Fibroblast of skin of right quadriceps (primary cell): ENCODE measurements around the gene SLC6A9.

ENCODE experiments used
- DNase-seq: peaks from one replicate; pipeline ENCODE4 v3.0.0-alpha.2; 2013

SLC6A9 gene

DNA sequence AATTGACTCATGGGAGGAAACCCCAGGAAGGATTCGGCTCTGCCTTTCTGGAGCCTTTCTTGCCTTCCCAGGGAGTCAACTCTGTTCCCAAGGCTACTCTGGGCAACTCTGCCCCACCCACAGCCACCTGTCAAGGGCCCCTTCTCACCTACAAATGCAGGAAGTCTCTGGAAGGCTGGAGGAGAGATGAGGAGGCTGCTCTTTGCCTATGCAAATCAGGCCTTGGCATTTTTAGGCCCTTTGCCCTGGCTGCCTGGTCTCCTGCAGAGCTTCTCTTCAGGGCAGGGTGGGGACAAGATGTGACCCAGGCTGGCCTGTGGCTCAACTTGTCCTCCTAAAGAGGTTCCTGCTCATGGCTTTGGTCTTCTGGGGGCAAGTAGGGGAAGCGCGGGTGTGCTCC, 5.4 kb downstream of the SLC6A9 start:
- DNase-seq = no peak

DNA sequence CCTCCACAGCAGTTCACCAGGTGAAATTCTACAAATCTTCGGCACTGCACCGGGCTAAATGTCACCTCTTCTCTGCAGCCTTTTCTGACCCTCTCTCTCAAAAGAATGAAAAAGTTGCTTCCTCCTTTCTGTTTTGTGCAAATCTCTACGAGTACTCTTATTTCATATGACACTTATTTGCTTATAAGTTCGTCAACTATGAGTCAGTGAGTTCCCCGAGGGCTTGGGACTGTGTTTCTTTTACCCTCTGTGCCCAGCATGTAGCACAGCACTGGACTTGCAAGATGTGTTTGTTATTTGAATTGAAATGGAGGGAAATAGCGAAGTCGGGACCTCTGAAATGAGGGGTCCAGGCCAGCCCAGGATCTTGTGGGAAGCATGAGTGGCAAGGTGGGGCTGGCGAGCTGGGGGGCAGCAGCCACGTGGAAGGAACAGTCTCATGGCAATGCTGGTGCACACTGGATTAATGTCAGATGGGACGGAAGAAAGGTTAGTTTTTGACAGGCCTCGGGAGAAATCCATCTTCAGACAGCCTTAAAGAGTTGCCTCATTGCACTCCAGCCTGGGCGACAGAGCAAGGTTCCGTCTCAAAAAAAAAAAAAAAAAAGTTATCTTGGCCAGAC, 6.2 kb downstream of the SLC6A9 start:
- no peak for DNase-seq

DNA sequence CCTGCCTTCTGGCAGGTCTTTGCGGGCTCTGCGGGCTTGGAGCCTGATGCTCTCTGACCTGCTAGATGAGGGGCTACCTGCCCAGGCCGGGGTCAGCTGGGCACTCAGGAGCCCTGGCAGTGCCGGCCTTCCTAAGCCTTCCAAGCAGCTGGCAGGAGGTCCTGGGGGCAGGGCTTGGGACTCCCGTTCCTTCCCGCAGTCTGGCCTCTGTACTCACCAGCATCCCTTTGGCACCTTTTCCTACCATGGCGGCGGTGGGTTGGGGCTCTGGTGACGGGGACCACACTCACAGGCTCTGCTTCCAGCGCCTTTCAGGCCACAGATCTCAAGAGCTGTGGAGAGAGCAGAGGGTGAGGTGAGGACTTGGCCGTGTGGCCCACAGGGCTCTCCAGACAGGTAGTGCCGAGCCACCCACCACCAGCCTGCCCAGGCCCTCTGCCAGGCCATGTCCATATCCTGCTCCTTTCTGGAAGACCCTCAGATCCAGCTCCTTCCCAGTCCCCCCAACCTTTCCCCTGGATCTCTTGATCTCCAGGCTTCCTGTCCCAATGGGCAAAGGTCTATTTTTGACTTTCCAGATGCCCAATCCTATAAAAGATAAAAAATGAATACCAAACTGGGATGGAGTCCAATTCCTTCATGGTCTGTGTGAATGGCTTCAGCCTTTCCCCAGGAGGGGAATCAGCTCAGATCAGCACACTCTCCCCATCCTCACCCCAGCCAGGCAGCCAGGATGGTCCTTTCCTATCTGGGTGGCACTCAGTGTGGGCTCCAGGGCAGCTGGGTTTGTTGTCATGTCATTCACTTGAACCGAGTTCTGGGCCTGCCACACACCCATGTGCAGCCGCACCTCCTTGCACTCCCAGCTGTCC, 7.0 kb downstream of the SLC6A9 start:
- DNase-seq = no peak

DNA sequence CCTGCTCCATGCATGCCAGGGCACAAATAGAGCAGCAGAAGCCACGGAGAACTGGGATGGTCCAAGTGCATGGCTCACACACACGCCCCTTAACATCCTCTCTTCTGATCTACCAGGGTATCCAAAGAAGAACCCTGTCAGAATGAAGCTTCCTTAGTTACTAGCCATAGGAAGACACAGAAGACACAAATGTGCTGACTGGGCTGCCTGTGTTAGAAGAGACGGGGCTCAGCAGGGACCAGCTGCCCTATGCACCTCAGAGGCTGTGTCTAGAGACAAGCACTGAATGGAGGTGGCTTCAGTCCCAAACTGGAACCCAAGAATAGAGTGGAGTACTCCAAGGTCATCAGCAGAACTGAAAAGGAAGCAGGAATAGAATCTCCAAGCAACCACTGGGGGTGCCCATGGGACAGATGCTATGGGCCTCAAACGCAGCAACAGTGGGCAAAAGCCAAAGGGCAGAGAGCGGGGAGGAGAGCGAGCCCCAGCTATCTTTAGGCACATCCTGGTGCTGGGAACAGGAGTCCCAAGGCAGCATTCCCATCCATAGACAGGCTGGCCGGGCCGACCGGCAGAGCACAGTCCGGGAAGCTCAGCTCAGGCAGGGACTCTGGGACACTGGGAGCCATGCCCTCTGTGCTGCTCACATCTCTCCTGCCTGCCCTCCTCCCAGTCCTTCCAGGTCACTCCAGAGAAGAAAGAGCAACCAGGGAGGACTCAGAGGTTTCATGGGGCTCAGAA, 9.5 kb downstream of the SLC6A9 start:
- no peak for DNase-seq

DNA sequence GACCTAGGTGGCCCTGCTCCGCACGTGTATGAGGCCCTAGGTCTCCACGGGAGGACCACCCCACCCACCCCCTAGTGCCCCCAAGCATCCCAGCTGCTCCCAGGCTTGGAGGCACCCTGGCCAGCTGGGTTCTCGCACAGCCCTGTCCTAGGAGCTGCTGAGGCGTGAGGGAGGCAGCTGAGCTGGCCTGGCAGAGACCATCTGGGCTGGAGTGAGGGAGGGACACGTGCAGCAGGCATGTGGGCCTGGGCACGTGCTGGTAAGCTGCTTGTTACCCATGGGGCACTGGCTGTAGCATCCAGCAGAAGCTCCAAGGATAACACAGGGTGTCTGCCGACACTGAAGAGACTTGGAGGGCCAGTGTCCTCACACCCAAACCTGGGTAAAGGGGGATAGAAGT, 10.1 kb downstream of the SLC6A9 start:
- no peak for DNase-seq

DNA sequence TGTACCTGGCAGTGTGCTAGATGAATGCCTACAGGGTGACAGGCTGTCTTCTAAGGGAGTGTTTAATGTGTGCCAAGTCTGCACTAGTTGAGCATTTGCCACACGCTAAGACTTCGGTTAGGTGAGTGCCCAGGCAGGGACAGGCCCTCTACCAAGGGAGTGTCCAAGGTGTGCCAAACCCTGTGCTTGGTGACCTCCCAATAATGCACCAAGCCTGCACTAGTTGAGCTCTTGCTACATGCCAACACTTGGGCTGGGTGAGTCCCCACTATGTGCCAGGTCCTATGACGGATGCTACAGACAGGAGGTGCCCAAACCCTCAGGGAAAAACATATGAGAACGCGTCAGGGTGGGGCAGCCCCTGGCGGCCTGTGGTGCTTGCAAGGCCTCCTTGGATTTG, 10.8 kb downstream of the SLC6A9 start:
- no peak for DNase-seq

DNA sequence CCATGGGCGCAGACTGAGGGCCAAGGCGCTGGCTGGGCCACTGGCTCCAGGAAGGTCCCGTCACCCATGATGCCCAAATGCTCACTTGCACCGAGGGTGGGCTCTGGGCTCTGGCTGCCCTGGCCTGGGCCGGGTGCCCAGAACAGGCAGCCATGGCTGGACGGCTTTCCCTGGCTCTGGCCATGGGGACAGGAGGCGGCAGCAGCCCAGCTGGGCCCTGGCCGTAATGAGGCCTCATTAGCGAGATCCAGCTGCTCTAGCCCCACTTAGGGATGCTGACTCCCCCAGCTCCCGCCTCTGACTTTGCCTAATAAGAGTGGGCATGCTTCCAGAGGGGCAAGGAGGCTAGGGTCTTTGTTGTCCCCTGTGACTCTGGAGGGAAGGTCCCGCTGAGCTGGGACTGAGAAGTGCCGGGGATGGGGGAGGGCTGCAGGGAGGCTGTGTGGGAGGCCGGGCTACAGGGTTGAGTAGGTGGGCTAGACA, 11.8 kb downstream of the SLC6A9 start:
- DNase-seq = no peak

DNA sequence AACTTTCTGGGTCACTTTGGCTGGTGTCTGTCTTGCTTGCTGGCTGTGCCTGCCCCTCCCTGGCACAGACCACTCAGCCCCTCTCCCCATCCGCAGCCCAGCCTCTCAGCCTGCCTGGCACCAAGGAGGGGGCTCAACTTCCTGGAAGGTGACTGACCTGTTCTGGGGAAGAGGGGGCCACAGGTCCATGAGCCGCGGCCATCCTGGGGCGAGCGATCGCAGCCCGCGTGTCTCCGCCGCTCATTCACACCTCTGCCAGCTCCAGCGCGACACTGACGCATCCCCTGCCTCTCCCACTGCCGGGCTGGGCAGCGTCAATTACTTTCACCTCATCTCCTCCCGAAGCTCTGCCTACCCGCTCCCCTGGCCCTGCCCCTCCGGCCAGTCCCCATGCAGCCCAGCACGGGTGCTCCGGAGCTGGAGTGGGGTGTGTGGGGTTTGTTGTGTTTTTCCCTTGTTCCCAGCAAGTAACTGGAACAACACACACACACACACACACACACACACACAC, 14.3 kb downstream of the SLC6A9 start:
- no peak for DNase-seq

DNA sequence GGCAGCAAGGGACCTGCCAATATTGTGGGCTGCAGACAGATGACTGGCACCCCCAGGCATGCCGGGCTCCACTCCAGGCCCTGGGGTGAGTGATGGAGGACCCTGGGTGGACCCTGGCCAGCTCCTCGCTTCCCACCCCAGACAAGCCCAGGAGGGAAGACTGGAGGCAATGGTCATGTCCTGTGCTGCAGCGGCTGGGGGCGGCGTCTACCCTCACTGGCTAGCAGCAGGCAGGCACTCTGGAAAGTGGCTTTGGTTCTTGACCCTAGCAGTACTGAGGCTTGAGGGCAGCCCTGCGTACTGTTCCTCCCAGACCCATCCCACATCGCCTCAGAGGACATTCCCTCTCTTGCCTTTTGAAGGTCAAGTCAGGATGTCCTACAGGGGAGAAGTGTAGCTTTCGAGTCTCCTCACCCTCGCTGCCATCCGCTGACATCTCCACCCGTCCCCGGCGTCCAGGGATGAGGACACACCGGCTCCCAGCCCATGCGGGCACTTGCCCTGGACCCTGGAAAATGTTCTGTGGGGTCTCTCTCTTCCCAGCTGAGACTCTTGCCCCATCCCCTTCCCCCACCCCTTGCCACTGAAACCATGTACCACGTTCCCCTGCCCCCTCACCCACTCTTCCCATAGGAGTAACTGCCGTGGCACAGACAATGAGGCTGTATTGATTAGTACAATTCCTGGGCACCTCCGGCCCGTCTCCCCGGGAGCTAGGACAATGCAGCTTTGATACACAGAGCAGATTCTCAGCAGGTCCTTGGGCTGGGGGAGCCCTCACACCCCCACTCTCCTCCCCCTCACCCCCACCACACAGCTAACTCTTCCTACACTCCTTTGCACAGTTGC, 15.0 kb downstream of the SLC6A9 start:
- DNase-seq = no peak

DNA sequence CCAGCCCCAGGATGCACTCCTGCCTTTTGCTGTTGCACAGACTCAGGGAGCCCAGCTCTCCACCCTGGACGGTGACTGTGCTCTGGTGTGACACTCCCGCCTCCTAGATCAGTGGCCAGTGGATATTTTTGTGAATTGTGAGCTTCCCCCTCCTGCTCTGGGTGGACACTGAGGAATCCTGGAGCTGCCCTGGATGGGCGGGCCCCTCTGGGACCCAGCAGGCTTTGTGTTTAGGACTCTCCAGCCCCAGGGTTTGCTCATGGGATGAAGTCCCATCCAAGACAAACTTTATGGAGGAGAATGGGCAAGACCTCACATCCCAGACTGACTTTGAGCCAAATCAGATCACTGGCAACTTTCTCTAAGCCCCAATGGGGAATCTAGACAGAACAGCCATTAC, 16.1 kb downstream of the SLC6A9 start:
- DNase-seq = no peak

DNA sequence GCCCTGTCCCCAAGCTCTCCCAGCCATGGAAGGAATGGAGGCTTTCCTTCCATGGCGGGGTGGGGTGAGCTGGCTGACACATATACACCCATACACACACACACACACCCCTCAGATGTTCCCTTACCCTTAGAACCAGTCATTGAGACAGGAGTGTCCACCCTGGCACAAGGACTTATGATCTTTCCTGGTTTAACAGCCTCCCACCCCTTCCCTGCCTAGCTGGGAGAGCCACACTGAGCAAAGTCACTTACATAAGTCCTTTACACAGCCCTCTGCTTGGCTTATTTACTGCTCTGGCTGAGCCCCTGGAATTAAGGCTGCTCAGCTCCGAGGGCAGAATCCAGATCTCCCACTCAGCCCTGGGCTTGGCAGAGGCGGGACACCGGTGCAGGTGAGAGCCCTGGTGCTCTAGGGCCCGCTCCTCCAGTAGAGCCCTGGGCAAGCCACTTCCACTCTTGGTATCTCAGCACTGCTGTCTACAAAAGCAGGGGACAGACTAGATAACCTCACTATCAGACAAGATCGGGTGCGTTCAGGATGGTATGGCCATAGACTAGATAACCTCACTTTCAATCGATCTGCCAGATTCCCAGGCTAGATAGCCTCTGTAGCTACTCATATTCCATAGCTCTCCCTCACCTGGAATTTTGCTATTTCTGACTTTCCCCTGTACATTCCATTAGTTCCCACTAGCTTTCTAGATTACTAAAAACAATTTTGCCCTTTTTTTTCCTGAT, 16.7 kb downstream of the SLC6A9 start:
- no peak for DNase-seq

DNA sequence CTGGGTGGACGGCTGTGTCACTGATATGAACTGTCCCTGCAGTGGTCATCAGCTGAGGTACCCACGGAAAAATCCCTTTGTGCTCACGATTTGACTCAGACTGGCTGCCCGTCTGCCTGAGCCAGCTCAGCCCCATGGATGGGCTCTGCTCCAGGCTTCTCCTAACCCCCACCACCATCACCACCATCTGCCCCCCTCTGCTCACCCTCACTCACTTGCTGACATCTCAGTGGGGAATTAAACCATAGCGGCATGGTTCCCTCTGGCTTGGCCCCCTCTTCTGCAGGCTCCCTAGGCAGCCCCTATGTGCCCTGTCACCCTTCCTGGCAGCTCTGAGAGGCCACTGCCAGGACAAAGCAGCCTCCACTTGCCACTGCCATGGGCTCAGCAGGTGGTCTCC, 17.3 kb downstream of the SLC6A9 start:
- DNase-seq = no peak

DNA sequence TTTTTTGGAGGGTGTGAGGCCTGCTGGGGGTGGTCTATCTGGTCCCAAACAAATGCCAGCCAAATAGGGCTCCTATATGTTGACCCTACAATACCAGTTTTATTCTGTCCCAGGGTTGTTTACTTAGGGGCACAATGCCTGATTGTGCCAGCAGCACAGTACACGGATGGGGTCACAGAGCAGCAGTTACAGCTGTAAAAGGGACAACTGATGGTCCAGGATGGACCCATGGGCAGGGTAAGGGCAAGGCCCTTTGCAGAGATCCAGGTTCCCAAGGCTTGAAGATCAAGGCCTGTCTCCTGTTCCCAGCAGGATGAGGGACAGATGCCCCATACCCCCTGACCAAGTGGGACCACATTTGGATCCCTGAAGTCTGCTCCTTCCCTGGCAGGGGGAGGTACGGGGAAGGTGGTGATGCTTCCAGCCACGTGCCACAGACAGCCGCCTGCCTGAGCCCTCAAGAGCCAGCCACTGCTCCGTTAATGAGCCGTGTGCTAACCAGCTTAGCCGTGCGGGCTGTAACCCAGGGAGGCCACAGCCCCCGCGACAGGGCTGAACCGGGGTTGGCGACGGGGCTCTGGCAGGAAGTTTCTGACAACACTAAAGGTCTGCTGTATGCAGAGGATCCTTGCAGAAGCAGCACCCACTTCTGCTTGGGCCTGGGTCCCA, 18.2 kb downstream of the SLC6A9 start:
- DNase-seq = no peak

DNA sequence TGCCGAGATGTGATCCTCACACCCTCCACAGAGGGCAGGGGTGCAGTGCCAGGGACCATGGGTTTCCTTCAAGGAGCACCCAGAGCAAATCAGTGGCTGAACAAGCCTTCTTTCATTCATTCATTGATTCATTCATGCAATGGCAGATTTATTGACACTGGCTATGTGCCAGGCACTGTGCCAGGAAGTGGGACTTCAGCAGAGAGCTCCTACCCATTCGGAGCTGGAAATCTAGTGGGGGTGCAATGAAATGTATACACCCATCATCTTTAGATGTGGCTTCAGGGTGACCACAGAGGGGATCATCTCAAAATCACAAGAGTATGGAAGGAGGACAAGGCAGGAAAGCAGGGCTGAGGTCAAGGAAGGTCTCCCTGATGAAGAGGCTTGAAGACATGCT, 18.9 kb downstream of the SLC6A9 start:
- DNase-seq = no peak

DNA sequence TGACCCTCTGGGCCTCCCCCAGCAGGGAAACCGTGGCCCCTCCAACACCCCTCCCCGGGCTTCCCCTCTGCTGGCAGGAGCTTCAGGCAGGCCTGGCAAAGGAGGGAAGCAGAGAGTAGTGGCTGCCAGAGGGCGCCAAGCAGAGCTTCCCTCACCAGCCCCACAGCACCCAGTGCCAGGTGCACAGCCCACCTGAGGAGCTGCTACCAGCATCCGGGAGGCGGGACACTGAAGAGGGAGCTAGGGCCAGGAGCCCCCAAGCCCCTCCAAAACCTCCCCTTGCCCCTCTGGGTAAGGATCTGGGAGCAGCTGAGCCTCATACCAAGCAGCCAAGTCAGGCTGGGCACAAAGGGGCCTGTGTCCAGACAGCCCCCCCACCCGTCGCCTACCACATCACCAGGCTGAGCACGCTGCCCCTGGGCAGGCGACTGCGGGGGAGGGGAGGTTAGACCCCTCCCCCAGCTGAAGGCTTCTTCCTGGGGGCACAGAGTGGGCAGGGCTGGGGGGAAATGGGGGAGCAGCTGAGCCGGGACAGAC, 20.3 kb downstream of the SLC6A9 start:
- no peak for DNase-seq

DNA sequence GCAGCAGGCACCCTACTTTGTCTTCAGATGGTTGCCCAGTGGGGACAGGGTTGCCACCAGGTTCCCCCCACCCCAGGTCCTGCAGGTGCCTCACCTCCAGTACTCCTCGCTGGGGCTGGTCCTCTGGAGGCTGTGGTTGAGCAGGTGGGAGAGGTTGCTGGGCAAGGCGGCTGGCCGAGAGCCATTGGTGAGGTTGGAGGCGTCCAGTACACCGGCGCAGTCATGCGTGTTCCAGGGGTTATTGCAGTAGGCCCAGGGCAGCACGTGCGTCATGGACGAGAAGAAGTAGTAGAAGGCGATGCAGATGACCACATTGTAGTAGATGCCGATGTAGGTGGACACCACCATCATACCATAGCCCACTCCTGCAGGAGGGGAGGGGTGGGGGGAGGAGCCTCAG, 23.0 kb downstream of the SLC6A9 start:
- DNase-seq = no peak

DNA sequence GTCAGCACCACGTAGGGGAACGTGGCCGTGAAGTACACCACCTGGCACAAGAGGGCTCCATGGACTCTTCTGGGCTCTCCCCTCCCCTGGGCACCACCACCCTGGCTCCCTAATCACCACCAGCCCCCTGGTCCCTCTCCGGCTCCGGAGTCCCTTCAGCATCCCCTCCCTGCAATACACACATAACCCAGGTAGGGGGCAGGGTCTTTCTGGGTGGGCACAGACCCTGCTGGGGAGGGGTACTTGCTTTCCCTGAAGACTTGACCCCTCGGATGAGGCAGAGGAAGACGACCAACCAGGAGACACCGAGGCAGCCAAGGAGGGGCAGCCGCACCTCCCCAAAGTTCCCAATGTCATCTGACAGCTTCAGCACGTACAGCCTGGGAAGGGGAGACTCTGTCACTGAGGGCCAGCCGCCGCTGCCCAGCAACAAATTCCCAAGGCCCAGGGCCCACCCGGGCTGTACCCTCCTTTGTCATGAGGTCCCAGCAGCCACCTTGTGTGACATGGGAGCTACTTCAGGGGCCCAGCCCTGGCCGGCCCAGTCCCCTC, 28.6 kb downstream of the SLC6A9 start:
- DNase-seq = no peak

DNA sequence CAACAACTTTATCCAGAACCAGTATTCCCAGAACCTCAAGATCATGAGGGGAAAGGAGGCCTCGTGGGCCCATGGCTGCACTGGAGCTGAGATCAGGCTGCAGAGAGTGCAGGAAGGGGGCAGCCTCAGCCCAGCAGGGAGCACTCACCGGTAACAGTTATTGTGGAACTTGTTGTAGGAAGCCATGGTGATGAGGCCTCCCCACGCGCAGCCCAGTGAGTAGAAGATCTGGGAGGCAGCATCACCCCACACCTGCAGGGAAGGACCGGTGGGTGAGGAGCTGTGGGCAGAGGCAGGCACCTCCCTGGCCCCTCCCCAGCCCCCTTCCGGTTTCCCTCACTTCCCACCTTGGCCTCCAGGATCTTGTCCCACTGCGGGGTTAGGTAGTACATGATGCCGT, 29.1 kb downstream of the SLC6A9 start:
- no peak for DNase-seq

DNA sequence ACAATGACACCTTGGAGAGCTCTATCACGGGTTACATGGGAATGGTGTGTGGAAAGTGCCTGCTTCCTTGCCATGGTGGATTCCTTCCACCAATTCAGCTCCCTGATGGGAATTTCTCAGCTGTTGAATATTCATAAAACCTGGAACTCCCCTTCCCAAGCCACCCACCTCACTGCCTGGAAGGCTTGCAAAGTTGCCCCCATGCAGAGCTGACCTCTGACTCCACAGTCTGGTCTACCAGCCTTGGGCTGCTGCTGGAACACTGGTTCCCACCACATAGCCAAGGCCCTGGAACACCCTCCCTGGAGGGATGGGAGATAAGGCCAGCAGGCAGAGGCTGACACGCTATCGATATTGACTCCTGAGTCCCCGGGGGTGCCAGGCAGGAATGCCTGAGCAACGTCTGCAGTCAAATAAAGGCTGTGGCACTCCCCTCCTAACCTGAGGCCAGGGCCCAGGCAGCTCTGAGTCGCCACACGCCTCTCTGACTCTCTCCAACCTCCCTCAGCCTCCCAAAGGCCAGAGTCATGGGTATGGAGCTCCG, 31.1 kb downstream of the SLC6A9 start:
- no peak for DNase-seq

DNA sequence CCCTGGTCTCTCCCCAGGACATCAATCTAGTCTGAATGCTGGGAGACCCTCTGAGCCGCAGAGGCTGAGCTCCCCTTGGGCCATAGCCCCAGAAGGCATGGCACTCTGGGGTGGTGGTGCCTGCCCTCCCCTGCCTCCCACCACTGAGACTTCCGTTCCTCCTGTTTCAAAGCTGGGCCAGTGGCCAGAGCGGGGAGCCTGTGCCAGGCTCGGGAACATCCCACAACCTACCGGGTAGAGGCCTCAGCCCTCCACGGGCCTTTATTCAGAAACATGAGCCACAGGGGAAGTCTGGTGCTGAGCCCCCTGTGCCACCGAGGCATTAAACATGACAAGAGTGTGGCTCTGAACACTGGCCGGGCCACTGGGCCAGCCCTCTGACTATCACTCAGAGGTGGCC, 31.8 kb downstream of the SLC6A9 start:
- no peak for DNase-seq
